ENCODE data around the gene FAHD1. TPM values are rescaled to one million over a fixed set of nuclear protein-coding genes. Genes with fewer than 3 reads are reported as not detected.
A peak's percentile ranks its signal among the peaks of the same experiment; 100 is the strongest.

FAHD1 gene
- total RNA-seq, 4 donors from 2014 or later: 28.2 to 57.1 (median 49.1) TPM

GRCh38 chr16:1788708-1789100 is 38.3 kb upstream of the FAHD1 start:
- Histone ChIP-seq H3K9me3 (no peaks in the 10 kb centered on the region), H3K4me1 (peaks cover 6 to 12% of the 10 kb centered on the region in 2 donors), H3K36me3 (peaks cover 0 to 41% of the 10 kb centered on the region in 2 donors), H3K27me3 (no peaks in the 10 kb centered on the region), H3K4me3 (no peak overlapping the region), H3K27ac (no peak overlapping the region)
- intact Hi-C loops (cut with DNase I; ENCODE audit: low total_unique reads): no loop called here
- in situ Hi-C loops (cut with MboI; ENCODE audit: low sequenced_read_pairs in 4 of 4): no loop called here
- ATAC-seq: no peak
- peak in 1 of 2 donors; percentile 8 for DNase-seq
- no peak for TF ChIP-seq CTCF (IDR thresholded peaks at IDR 0.05 in 4 of 5, conservative IDR thresholded peaks at IDR 0.05 in 1 of 5)

- H3K36me3 ChIP-seq: peaks cover 0 to 41% of the 10 kb centered on the region in 2 donors
- intact Hi-C loops (cut with DNase I; ENCODE audit: low total_unique reads): no loop called here
- no peak for ATAC-seq
Measured at GRCh38 chr16:1789643-1790045, 37.4 kb upstream of the FAHD1 start.

GRCh38 chr16:1790261-1790610 is 36.8 kb upstream of the FAHD1 start:
- no peak overlapping the region for H3K4me3 ChIP-seq
- H3K9me3 ChIP-seq: no peaks in the 10 kb centered on the region
- ATAC-seq: no peak
- no peak for DNase-seq
- peaks cover 0 to 41% of the 10 kb centered on the region in 2 donors for H3K36me3 ChIP-seq
- H3K27ac ChIP-seq: no peak overlapping the region
- TF ChIP-seq POLR2A (IDR thresholded peaks at IDR 0.05) (no peak), CTCF (IDR thresholded peaks at IDR 0.05 in 4 of 5, conservative IDR thresholded peaks at IDR 0.05 in 1 of 5) (no peak)
- peaks cover 0 to 3% of the 10 kb centered on the region in 2 donors for H3K4me1 ChIP-seq
- intact Hi-C loops (cut with DNase I; ENCODE audit: low total_unique reads) (no loop called here), in situ Hi-C loops (cut with MboI; ENCODE audit: low sequenced_read_pairs in 4 of 4) (no loop called here)
- no peaks in the 10 kb centered on the region for H3K27me3 ChIP-seq

More at GRCh38 chr16:1789643-1790045, 37.4 kb upstream of the FAHD1 start:
- TF ChIP-seq CTCF (IDR thresholded peaks at IDR 0.05 in 4 of 5, conservative IDR thresholded peaks at IDR 0.05 in 1 of 5) (no peak), POLR2A (IDR thresholded peaks at IDR 0.05) (no peak)
- no peak overlapping the region for H3K4me3 ChIP-seq
- H3K27ac ChIP-seq: no peak overlapping the region
- no peaks in the 10 kb centered on the region for H3K27me3 ChIP-seq
- in situ Hi-C loops (cut with MboI; ENCODE audit: low sequenced_read_pairs in 4 of 4): no loop called here
- H3K9me3 ChIP-seq: no peaks in the 10 kb centered on the region
- H3K4me1 ChIP-seq: peaks cover 0 to 6% of the 10 kb centered on the region in 2 donors
- DNase-seq: peak in 1 of 2 donors; percentile 10

GRCh38 chr16:1790611-1791255 is 36.3 kb upstream of the FAHD1 start:
- Histone ChIP-seq H3K4me1 (no peaks in the 10 kb centered on the region), H3K9me3 (no peaks in the 10 kb centered on the region), H3K4me3 (no peak overlapping the region), H3K27ac (no peak overlapping the region), H3K36me3 (peaks cover 0 to 40% of the 10 kb centered on the region in 2 donors), H3K27me3 (no peaks in the 10 kb centered on the region)
- ATAC-seq (no peak), DNase-seq (peak in 1 of 2 donors; percentile 13)
- TF ChIP-seq POLR2A (IDR thresholded peaks at IDR 0.05) (no peak), CTCF (IDR thresholded peaks at IDR 0.05 in 4 of 5, conservative IDR thresholded peaks at IDR 0.05 in 1 of 5) (no peak)
- intact Hi-C loops (cut with DNase I; ENCODE audit: low total_unique reads): no loop called here
- in situ Hi-C loops (cut with MboI; ENCODE audit: low sequenced_read_pairs in 4 of 4): no loop called here
